ENCODE data around the gene G3BP2. TPM values are rescaled to one million over a fixed set of nuclear protein-coding genes. Genes with fewer than 3 reads are reported as not detected.
"Not testable (repeated sequence)": the region's sequence is repeated elsewhere in the genome, so short reads cannot be mapped to it uniquely, and the experiment has no call there.

The G3BP2 gene
- total and polyA plus RNA-seq, 4 donors: 126 to 263 (median 149) TPM

DNA sequence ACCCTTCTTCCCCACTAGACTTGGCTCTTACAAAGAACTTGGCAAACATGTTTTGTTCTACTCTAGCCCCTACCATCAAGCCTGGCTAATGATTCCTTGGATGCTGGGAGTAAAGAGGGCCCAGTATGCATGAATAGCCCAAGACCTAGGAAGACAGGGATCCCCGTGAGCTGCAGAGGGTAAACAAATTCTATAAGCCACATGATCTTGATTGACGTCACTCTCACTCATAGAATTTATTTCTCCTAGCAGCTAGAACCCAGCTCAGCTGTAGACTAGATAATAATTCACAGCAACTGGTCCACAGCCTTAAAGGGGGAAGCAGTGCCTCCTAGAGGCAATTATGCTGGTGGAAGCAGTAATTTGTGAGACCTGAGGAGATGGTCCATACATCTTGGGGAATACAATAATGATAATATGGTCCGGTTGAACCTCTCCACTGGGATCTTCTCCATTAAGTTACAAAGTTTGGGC is 35.0 kb upstream of the G3BP2 start:
- no peaks in the 10 kb centered on the region for H3K4me1 ChIP-seq (ENCODE audit: control insufficient read depth, insufficient read depth, low read length)
- peaks cover 3% of the 10 kb centered on the region for H3K36me3 ChIP-seq (ENCODE audit: control insufficient read depth, insufficient read depth, low read length)
- H3K27me3 ChIP-seq (ENCODE audit: control insufficient read depth, insufficient read depth, low read length): no peaks in the 10 kb centered on the region
- H3K27ac ChIP-seq (ENCODE audit: low read depth, low read length): no peak overlapping the region
- no peaks in the 10 kb centered on the region for H3K9me3 ChIP-seq (ENCODE audit: control insufficient read depth, insufficient read depth, low read length)
- 100% methylated on average over 2 of the region's 3 CpGs for WGBS (ENCODE audit: insufficient coverage)
- no peak overlapping the region for H3K4me3 ChIP-seq (ENCODE audit: low read depth, low read length)
- no peak for DNase-seq (ENCODE audit: low read depth in 4 of 6, low spot score in 6 of 6)

DNA sequence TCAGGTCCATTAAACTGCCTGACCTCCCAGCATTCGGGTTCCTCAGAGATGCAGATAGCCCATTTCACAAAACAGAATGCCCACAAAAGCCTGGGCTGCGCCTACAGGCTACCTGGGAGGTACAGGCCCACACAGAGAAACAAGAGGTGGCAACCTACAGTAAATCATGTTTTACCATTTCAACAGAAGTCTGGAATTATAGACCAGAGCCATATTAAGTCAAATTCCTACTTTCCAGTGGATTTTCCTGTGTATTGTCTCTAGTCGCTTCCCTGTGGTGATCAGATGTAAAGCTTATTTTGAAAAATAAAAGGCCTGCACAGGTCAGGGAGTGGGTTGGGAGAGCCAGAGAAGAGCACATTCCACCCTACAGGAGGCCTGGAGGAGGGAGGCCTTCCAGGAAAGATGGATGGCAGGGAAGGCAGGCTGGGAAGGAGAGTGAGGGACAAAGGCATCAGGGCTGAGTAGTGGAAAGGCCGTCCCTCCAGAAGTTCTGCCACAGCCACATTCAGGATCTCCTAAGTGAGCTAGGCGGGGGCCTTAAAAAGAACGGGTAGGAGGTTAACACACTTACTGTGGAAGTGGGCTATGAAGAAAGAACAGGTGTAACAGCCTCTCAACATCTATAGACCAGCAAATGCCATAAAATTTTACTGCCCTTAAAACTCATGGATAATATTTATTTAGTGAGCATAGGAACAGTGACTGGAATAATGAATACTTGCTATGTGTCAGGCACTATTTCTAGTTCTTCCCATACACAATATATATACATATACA is 32.2 kb upstream of the G3BP2 start:
- H3K9me3 ChIP-seq (ENCODE audit: control insufficient read depth, insufficient read depth, low read length): no peaks in the 10 kb centered on the region
- no peak for DNase-seq (ENCODE audit: low read depth in 4 of 6, low spot score in 6 of 6)
- no peak overlapping the region for H3K4me3 ChIP-seq (ENCODE audit: low read depth, low read length)
- no peaks in the 10 kb centered on the region for H3K4me1 ChIP-seq (ENCODE audit: control insufficient read depth, insufficient read depth, low read length)
- H3K27ac ChIP-seq (ENCODE audit: low read depth, low read length): no peak overlapping the region
- H3K27me3 ChIP-seq (ENCODE audit: control insufficient read depth, insufficient read depth, low read length): no peaks in the 10 kb centered on the region
- peaks cover 3% of the 10 kb centered on the region for H3K36me3 ChIP-seq (ENCODE audit: control insufficient read depth, insufficient read depth, low read length)
- 74% methylated on average over 4 of the region's 6 CpGs for whole genome bisulfite sequencing (ENCODE audit: insufficient coverage)

DNA sequence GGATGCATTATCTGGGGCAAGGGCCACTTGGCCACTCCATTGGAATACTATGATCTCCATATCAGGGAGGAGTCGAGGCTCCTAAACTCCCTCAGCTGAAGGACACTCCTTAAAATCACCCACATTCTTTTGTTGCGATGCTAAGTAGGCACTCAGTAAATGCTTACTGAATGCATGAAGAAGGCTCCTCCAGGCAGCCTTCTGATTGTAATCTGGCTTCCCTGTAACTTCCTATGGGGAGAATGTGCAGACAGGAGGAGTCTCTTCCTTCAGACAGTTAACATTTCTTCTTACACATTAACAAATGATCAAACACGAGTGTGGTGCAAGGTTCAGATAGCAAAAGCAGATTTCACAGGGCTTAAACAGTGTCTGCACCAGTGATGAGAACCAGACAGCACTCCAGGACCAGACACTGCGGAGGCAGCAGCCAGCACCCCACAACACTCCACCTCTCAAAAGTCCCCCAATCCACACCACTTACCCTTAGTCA is 29.8 kb upstream of the G3BP2 start:
- no peak overlapping the region for H3K27ac ChIP-seq (ENCODE audit: low read depth, low read length)
- no peak for DNase-seq (ENCODE audit: low read depth in 4 of 6, low spot score in 6 of 6)

DNA sequence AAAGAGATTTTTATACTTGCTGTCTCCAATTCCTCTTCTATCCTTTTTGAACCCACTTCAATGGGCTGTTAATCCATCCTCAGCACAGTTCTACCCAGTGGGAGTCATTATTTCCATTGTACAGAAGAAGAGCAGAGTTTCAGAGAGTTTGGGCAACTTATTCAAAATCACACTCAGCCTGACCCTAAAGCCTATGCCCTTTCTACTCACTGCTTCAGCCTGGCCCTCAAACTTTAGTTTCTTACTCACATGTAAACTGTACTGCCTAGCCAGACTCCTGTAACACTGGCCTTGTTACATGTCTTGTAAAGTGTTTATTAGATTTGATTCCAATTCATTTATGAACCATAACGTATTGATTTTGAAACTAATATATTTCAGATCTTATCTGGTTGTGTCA is 26.1 kb upstream of the G3BP2 start:
- Histone ChIP-seq H3K4me3 (ENCODE audit: low read depth, low read length) (no peak overlapping the region), H3K27ac (ENCODE audit: low read depth, low read length) (no peak overlapping the region), H3K4me1 (ENCODE audit: control insufficient read depth, insufficient read depth, low read length) (no peaks in the 10 kb centered on the region), H3K36me3 (ENCODE audit: control insufficient read depth, insufficient read depth, low read length) (peaks cover 7% of the 10 kb centered on the region), H3K27me3 (ENCODE audit: control insufficient read depth, insufficient read depth, low read length) (no peaks in the 10 kb centered on the region), H3K9me3 (ENCODE audit: control insufficient read depth, insufficient read depth, low read length) (no peaks in the 10 kb centered on the region)
- no peak for DNase-seq (ENCODE audit: low read depth in 4 of 6, low spot score in 6 of 6)
- WGBS (ENCODE audit: insufficient coverage): no CpG with 5 or more reads among the region's 1 CpG

More for the DNA sequence above, 29.8 kb upstream of the G3BP2 start:
- no peaks in the 10 kb centered on the region for H3K4me1 ChIP-seq (ENCODE audit: control insufficient read depth, insufficient read depth, low read length)
- H3K27me3 ChIP-seq (ENCODE audit: control insufficient read depth, insufficient read depth, low read length): no peaks in the 10 kb centered on the region
- no peak overlapping the region for H3K4me3 ChIP-seq (ENCODE audit: low read depth, low read length)
- H3K36me3 ChIP-seq (ENCODE audit: control insufficient read depth, insufficient read depth, low read length): peaks cover 3% of the 10 kb centered on the region
- H3K9me3 ChIP-seq (ENCODE audit: control insufficient read depth, insufficient read depth, low read length): no peaks in the 10 kb centered on the region
- 75% methylated on average over 2 of the region's 4 CpGs for WGBS (ENCODE audit: insufficient coverage)

DNA sequence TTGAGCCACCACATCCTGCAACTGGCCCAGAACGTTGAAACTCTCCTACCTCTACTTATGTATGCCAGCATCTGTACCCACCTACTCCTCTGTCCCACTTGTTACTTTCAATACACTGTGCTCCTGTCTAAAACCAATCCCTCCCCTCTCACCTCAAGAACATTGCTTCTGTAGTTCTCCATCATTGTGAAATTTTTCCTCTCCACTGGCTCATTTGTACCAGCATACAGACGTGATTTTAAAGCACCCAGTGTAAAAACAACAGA is 25.7 kb upstream of the G3BP2 start:
- Histone ChIP-seq H3K4me3 (ENCODE audit: low read depth, low read length) (no peak overlapping the region), H3K36me3 (ENCODE audit: control insufficient read depth, insufficient read depth, low read length) (peaks cover 9% of the 10 kb centered on the region), H3K4me1 (ENCODE audit: control insufficient read depth, insufficient read depth, low read length) (no peaks in the 10 kb centered on the region), H3K9me3 (ENCODE audit: control insufficient read depth, insufficient read depth, low read length) (no peaks in the 10 kb centered on the region), H3K27me3 (ENCODE audit: control insufficient read depth, insufficient read depth, low read length) (no peaks in the 10 kb centered on the region), H3K27ac (ENCODE audit: low read depth, low read length) (no peak overlapping the region)
- no peak for DNase-seq (ENCODE audit: low read depth in 4 of 6, low spot score in 6 of 6)
- 54% methylated on average over 2 of the region's 2 CpGs for WGBS (ENCODE audit: insufficient coverage)

DNA sequence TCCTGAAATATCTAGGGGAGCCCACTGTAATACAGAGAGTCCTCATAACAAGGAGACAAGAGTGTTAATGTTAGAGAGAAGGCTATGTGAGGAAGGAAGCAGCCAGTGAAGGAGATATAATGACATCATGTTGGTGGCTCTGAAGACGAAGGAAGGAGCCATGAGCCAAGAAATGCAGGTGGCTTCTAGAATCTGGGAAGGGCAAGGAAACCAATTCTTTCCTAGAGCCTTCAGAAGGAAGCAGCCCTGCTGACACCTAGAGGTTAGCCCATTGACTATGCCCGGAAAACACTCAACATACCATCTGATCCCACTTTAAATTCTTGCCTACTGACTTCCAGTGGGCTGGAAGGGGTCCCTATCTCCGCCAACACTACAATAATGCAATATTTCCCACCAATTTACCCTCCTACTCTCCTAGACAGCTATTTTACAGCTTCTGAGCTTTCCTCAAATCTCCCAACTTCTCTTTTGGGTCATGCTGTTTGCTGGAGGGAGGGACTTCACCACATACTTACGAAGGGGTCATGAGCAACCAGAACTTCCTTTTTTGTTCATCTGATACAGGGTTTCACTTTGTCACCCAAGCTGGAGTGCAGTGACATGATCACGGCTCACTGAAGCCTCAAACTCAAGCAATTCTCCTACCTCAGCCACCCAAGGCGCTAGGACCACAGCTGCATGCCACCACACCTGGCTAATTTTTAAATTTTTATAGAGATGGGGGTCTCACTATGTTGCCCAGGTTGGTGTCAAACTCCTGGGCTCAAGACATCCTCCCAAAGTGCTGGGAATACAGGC is 25.2 kb upstream of the G3BP2 start:
- no peaks in the 10 kb centered on the region for H3K4me1 ChIP-seq (ENCODE audit: control insufficient read depth, insufficient read depth, low read length)
- no peak overlapping the region for H3K27ac ChIP-seq (ENCODE audit: low read depth, low read length)
- DNase-seq (ENCODE audit: low read depth in 4 of 6, low spot score in 6 of 6): no peak
- 73% methylated on average over 5 of the region's 6 CpGs for WGBS (ENCODE audit: insufficient coverage)
- H3K27me3 ChIP-seq (ENCODE audit: control insufficient read depth, insufficient read depth, low read length): no peaks in the 10 kb centered on the region
- H3K4me3 ChIP-seq (ENCODE audit: low read depth, low read length): no peak overlapping the region
- no peaks in the 10 kb centered on the region for H3K9me3 ChIP-seq (ENCODE audit: control insufficient read depth, insufficient read depth, low read length)
- H3K36me3 ChIP-seq (ENCODE audit: control insufficient read depth, insufficient read depth, low read length): peaks cover 9% of the 10 kb centered on the region

DNA sequence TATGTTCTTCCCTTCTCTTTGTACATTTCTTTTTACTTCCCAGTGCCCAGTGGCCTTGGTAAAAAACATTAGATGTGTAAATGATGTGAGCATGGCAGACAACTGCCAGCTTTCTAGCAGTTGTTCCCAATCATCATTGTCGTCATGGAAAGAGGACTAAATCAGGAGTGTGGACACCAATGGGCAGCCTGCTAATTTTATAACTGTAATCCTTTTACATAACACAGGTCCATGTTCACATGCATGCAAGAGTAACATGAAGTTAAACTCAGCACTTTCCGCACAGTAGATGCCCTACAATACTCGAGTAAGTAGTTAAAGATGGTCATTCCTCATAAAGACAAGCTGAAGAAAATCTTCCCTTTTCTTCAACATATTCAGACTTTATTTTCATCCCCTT is 23.4 kb upstream of the G3BP2 start:
- Histone ChIP-seq H3K4me1 (ENCODE audit: control insufficient read depth, insufficient read depth, low read length) (no peaks in the 10 kb centered on the region), H3K27me3 (ENCODE audit: control insufficient read depth, insufficient read depth, low read length) (no peaks in the 10 kb centered on the region), H3K9me3 (ENCODE audit: control insufficient read depth, insufficient read depth, low read length) (no peaks in the 10 kb centered on the region), H3K4me3 (ENCODE audit: low read depth, low read length) (no peak overlapping the region), H3K36me3 (ENCODE audit: control insufficient read depth, insufficient read depth, low read length) (peaks cover 9% of the 10 kb centered on the region), H3K27ac (ENCODE audit: low read depth, low read length) (no peak overlapping the region)
- 90% methylated on average over 3 of the region's 3 CpGs for WGBS (ENCODE audit: insufficient coverage)
- no peak for DNase-seq (ENCODE audit: low read depth in 4 of 6, low spot score in 6 of 6)

DNA sequence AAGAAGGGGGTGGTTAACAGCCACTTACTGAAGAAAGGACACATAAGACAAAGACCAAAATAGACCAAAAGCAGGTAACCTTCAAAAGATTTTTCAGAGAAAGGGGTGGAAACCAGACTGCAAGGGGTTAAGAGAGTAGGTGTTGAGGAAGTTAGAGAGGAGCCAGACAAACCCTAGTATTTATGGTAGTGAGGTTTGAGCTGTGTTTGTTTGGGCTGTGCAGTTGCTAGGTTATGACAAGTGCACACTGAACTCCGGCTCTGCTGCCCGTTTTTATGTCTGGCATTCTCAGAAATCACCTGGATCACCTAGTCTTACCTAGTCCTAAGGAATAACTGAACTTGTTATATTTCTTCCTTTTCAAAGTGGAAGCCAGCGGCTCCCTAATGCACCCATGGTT is 22.9 kb upstream of the G3BP2 start:
- Histone ChIP-seq H3K4me3 (ENCODE audit: low read depth, low read length) (no peak overlapping the region), H3K27me3 (ENCODE audit: control insufficient read depth, insufficient read depth, low read length) (no peaks in the 10 kb centered on the region), H3K4me1 (ENCODE audit: control insufficient read depth, insufficient read depth, low read length) (no peaks in the 10 kb centered on the region), H3K27ac (ENCODE audit: low read depth, low read length) (no peak overlapping the region), H3K9me3 (ENCODE audit: control insufficient read depth, insufficient read depth, low read length) (no peaks in the 10 kb centered on the region), H3K36me3 (ENCODE audit: control insufficient read depth, insufficient read depth, low read length) (peaks cover 9% of the 10 kb centered on the region)
- no CpG with 5 or more reads among the region's 3 CpGs for WGBS (ENCODE audit: insufficient coverage)
- DNase-seq (ENCODE audit: low read depth in 4 of 6, low spot score in 6 of 6): no peak

DNA sequence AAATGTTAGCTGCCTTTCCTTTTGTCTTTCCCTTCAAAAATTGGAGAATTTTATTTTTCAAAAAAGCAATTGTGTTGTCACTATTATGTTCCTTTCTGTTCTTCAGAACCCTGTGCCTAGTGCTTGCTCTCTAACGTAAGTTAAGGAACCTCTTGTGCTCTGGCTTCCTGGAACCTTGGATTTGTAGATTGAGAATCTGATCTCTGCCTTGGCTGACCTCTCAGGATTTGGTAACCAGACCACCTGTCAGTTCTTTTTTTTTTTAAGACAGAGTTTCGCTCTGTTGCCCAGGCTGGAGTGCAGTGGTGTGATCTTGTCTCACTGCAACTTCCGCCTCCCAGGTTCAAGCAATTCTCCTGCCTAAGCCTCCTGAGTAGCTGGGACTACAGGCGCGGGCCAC is 18.9 kb upstream of the G3BP2 start:
- not testable (repeated sequence) for H3K27me3 ChIP-seq (ENCODE audit: control insufficient read depth, insufficient read depth, low read length); H3K9me3 ChIP-seq (ENCODE audit: control insufficient read depth, insufficient read depth, low read length); H3K27ac ChIP-seq (ENCODE audit: low read depth, low read length); H3K4me3 ChIP-seq (ENCODE audit: low read depth, low read length); H3K4me1 ChIP-seq (ENCODE audit: control insufficient read depth, insufficient read depth, low read length); DNase-seq (ENCODE audit: low read depth in 4 of 6, low spot score in 6 of 6)
- peaks cover 15% of the 10 kb centered on the region for H3K36me3 ChIP-seq (ENCODE audit: control insufficient read depth, insufficient read depth, low read length)
- 98% methylated on average over 5 of the region's 5 CpGs for WGBS (ENCODE audit: insufficient coverage)

DNA sequence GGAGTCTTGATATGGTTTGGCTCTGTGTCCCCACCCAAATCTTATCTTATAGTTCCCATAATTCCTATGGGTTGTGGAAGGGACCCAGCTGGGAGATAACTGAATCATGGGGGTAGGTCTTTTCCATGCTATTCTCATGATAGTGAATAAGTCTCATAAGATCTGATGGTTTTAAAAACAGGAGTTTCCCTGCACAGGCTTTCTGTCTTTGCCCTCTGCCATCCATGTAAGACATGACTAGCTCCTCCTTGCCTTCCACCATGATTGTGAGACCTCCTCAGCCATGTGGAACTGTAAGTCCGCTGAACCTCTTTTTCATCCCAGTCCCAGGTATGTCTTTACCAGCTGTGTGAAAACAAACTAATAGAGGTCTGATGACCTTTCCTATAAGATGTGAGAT is 13.9 kb upstream of the G3BP2 start:
- H3K9me3 ChIP-seq (ENCODE audit: control insufficient read depth, insufficient read depth, low read length); H3K36me3 ChIP-seq (ENCODE audit: control insufficient read depth, insufficient read depth, low read length); H3K4me3 ChIP-seq (ENCODE audit: low read depth, low read length); DNase-seq (ENCODE audit: low read depth in 4 of 6, low spot score in 6 of 6); H3K27me3 ChIP-seq (ENCODE audit: control insufficient read depth, insufficient read depth, low read length); H3K27ac ChIP-seq (ENCODE audit: low read depth, low read length); H3K4me1 ChIP-seq (ENCODE audit: control insufficient read depth, insufficient read depth, low read length): not testable (repeated sequence)
- WGBS (ENCODE audit: insufficient coverage): no CpG with 5 or more reads among the region's 1 CpG

Measured in spinal cord (tissue), 10 donors.